Measurements from ENCODE around the gene NAGLU. TPM values are rescaled to one million over a fixed set of nuclear protein-coding genes. Genes with fewer than 3 reads are reported as not detected.

Gene NAGLU
- total RNA-seq: 100 to 1,000 TPM in 1 of 2 donors, 10 to 100 TPM in 1; 81.5 to 123 TPM

DNA sequence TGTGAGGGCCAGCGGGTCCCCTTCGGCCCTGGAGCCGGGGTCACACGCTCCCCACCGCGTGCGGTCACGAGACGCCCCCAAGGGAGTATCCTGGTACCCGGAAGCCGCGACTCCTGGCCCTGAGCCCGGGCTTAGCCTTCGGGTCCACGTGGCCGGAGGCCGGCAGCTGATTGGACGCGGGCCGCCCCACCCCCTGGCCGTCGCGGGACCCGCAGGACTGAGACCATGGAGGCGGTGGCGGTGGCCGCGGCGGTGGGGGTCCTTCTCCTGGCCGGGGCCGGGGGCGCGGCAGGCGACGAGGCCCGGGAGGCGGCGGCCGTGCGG is at the start of gene NAGLU:
Gene NAGLU (plus strand): TSS at position 194 of the 324 bp plus-strand sequence. CDS start 32 bp downstream, at position 226.
- TF ChIP-seq POLR2AphosphoS5 (IDR thresholded peaks at IDR 0.05) (peak; percentile 93), POLR2A (IDR thresholded peaks at IDR 0.05) (peak; percentile 58)
- TF ChIP-seq, protein P1, sequence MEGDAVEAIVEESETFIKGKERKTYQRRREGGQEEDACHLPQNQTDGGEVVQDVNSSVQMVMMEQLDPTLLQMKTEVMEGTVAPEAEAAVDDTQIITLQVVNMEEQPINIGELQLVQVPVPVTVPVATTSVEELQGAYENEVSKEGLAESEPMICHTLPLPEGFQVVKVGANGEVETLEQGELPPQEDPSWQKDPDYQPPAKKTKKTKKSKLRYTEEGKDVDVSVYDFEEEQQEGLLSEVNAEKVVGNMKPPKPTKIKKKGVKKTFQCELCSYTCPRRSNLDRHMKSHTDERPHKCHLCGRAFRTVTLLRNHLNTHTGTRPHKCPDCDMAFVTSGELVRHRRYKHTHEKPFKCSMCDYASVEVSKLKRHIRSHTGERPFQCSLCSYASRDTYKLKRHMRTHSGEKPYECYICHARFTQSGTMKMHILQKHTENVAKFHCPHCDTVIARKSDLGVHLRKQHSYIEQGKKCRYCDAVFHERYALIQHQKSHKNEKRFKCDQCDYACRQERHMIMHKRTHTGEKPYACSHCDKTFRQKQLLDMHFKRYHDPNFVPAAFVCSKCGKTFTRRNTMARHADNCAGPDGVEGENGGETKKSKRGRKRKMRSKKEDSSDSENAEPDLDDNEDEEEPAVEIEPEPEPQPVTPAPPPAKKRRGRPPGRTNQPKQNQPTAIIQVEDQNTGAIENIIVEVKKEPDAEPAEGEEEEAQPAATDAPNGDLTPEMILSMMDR (IDR thresholded peaks at IDR 0.05): peak in 1 of 4 experiments; percentile 14
- Histone ChIP-seq H3K9me3 (no peaks in the 10 kb centered on the region), H3K36me3 (no peaks in the 10 kb centered on the region), H3K4me1 (replicated peaks) (peaks cover 8% of the 10 kb centered on the region), H3K27me3 (replicated peaks; ENCODE audit: insufficient read depth) (no peaks in the 10 kb centered on the region), H3K4me3 (peak within 1 kb of the TSS; percentile 63 to 83), H3K27ac (peak within 1 kb of the TSS; percentile 87 to 94)
- WGBS: 0% methylated on average over 13 of the region's 40 CpGs
- intact Hi-C loops (cut with DNase I): no loop called here
- DNase-seq (ENCODE audit: low spot score): peak; percentile 94

DNA sequence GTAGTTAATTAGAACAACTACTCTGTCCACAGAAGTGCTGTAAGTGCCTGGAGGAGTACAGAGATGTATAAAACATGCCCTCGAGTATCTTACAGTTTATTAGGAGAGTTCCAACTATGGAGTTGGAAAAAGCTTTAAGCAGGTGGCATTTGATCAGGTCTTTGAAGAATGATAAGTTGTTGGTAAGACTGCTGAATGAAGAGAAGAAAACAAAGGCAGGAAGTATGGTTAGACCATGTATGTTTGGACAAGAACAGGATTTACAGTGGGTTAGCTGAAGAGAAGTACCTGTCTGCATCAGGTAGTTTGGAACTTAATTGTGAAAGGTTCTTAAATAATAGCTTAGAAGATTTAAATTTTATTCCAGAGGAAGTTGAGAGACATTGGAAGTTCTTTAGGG is 48.0 kb upstream of the NAGLU start:
- Histone ChIP-seq H3K9me3 (no peaks in the 10 kb centered on the region), H3K36me3 (peaks cover 0 to 16% of the 10 kb centered on the region in 2 donors), H3K4me3 (no peak overlapping the region), H3K4me1 (replicated peaks) (no peaks in the 10 kb centered on the region), H3K27me3 (replicated peaks; ENCODE audit: insufficient read depth) (no peaks in the 10 kb centered on the region), H3K27ac (no peak overlapping the region)
- intact Hi-C loops (cut with DNase I): no loop called here
- WGBS: 50% methylated on average over 1 of the region's 1 CpG
- no peak for TF ChIP-seq POLR2A (IDR thresholded peaks at IDR 0.05)
- TF ChIP-seq, protein P1 (IDR thresholded peaks at IDR 0.05): no peak
- TF ChIP-seq POLR2AphosphoS5 (IDR thresholded peaks at IDR 0.05): no peak
- DNase-seq (ENCODE audit: low spot score): no peak

DNA sequence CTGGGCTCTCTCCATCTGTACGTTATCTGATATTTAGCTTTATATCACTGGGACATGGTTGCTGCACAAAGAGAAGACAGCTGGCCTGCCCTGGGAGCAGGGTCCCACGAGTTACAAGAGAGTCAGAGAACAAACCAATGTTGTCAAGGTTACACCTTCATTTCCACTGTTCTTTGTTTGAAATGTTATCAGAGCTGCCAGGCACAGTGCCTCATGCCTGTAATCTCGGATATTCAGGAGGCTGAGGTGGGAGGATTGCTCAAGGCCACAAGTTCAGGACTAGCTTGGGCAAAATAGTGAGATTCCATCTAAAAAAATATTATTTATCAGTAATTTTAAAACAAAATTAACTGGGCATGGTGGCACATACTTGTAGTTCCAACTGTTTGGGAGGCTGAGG is 42.7 kb upstream of the NAGLU start:
- Histone ChIP-seq H3K27ac (no peak overlapping the region), H3K4me1 (replicated peaks) (no peaks in the 10 kb centered on the region), H3K4me3 (no peak overlapping the region), H3K9me3 (no peaks in the 10 kb centered on the region), H3K36me3 (peaks cover 0 to 18% of the 10 kb centered on the region in 2 donors), H3K27me3 (replicated peaks; ENCODE audit: insufficient read depth) (no peaks in the 10 kb centered on the region)
- no peak for DNase-seq (ENCODE audit: low spot score)
- 64% methylated on average over 3 of the region's 3 CpGs for WGBS
- TF ChIP-seq, protein P1 (IDR thresholded peaks at IDR 0.05): no peak
- no peak for TF ChIP-seq POLR2A (IDR thresholded peaks at IDR 0.05)
- TF ChIP-seq POLR2AphosphoS5 (IDR thresholded peaks at IDR 0.05): no peak
- intact Hi-C loops (cut with DNase I): no loop called here

DNA sequence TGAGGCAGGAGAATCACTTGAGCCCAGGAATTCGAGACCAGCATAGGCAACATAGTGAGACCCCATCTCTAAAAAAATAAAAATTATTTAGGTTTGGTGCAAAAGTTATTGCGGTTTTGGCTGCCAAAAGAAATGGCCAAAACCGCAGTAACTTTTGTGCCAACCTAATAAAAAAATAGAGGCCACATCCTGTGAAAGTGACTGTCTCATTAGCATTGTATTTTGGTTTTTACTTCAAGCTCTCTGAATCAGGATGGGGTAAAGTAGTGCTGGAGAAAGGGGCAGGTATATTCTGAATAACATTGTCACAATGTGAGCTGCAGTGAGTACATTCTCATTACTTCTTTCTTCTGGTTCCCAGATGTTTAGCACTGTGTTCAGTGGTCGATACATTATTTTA is 41.4 kb upstream of the NAGLU start:
- no peaks in the 10 kb centered on the region for H3K9me3 ChIP-seq
- peaks cover 0 to 12% of the 10 kb centered on the region in 2 donors for H3K36me3 ChIP-seq
- TF ChIP-seq, protein P1 (IDR thresholded peaks at IDR 0.05): no peak
- TF ChIP-seq POLR2A (IDR thresholded peaks at IDR 0.05) (no peak), POLR2AphosphoS5 (IDR thresholded peaks at IDR 0.05) (no peak)
- no peaks in the 10 kb centered on the region for H3K4me1 ChIP-seq (replicated peaks)
- no peaks in the 10 kb centered on the region for H3K27me3 ChIP-seq (replicated peaks; ENCODE audit: insufficient read depth)
- WGBS: 68% methylated on average over 4 of the region's 4 CpGs
- no peak for DNase-seq (ENCODE audit: low spot score)
- H3K27ac ChIP-seq: no peak overlapping the region
- H3K4me3 ChIP-seq: no peak overlapping the region
- intact Hi-C loops (cut with DNase I): no loop called here

DNA sequence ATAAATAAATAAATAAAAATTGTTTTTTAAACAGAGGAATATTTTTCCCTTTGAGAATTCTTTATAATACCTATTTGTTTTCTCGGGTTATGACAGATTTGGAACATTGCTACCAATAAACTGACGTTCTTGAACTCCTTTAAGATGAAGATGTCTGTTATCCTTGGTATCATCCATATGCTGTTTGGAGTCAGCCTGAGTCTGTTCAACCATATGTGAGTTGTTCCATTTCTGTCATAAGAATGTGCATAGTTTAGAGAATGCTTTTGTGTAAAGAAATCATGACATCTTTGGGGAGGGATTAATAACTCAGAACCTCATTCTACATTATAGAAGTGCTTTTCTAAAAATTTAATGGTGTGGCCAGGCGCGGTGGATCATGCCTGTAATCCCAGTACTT is 37.2 kb upstream of the NAGLU start:
- no peak for DNase-seq (ENCODE audit: low spot score)
- TF ChIP-seq, protein P1 (IDR thresholded peaks at IDR 0.05): no peak
- TF ChIP-seq POLR2AphosphoS5 (IDR thresholded peaks at IDR 0.05) (no peak), POLR2A (IDR thresholded peaks at IDR 0.05) (no peak)
- 94% methylated on average over 4 of the region's 4 CpGs for WGBS
- Histone ChIP-seq H3K9me3 (no peaks in the 10 kb centered on the region), H3K27me3 (replicated peaks; ENCODE audit: insufficient read depth) (no peaks in the 10 kb centered on the region), H3K27ac (no peak overlapping the region), H3K4me1 (replicated peaks) (no peaks in the 10 kb centered on the region), H3K36me3 (peaks cover 0 to 14% of the 10 kb centered on the region in 2 donors), H3K4me3 (no peak overlapping the region)
- intact Hi-C loops (cut with DNase I): no loop called here

Measured in prostate gland (tissue), 2 donors.